Astrocyte (in vitro differentiated cells and primary cell): ENCODE data around the gene EXOC6. TPM values are rescaled to one million over a fixed set of nuclear protein-coding genes. Genes with fewer than 3 reads are reported as not detected.

ENCODE experiments used
- DNase-seq: peaks from one replicate; pipeline ENCODE4 v3.0.0-alpha.2; 2010; ENCODE audit warnings: low read depth
- FAIRE-seq: peaks from 2 replicates; lab custom pipeline; 2011; peaks lifted over from hg19 to GRCh38; lab: Jason Lieb, UNC
- H2AFZ ChIP-seq: 2 replicates; pipeline ENCODE4 v1.6.0; 2012; ENCODE audit warnings: low read depth, low read length, inconsistent platforms
- H3K27ac ChIP-seq: 2 replicates; pipeline ENCODE4 v1.5.1; 2011; ENCODE audit warnings: low read depth, low read length, inconsistent platforms
- H3K27me3 ChIP-seq: 2 replicates; pipeline ENCODE4 v1.6.0; 2011; ENCODE audit warnings: low read length, inconsistent platforms; ENCODE audit not compliant: insufficient read depth
- H3K36me3 ChIP-seq: 2 replicates; pipeline ENCODE4 v1.5.1; 2011; ENCODE audit warnings: low read length, inconsistent platforms; ENCODE audit not compliant: insufficient read depth
- H3K4me1 ChIP-seq: 2 replicates; pipeline ENCODE4 v1.5.1; 2011; ENCODE audit warnings: low read length, inconsistent platforms; ENCODE audit not compliant: insufficient read depth
- H3K4me2 ChIP-seq: 2 replicates; pipeline ENCODE4 v1.6.0; 2012; ENCODE audit warnings: low read length, inconsistent platforms
- H3K4me3 ChIP-seq: 2 replicates; pipeline ENCODE4 v1.5.1; 2011; ENCODE audit warnings: low read depth, mild to moderate bottlenecking, low read length, inconsistent platforms; ENCODE audit not compliant: insufficient read depth
- H3K79me2 ChIP-seq: 2 replicates; pipeline ENCODE4 v1.6.0; 2012; ENCODE audit warnings: mild to moderate bottlenecking, low read length, inconsistent platforms; ENCODE audit not compliant: insufficient read depth
- H3K9ac ChIP-seq: 2 replicates; pipeline ENCODE4 v1.6.0; 2012; ENCODE audit warnings: mild to moderate bottlenecking, low read length, inconsistent platforms
- H3K9me3 ChIP-seq: 2 replicates; pipeline ENCODE4 v1.5.1; 2012; ENCODE audit warnings: low read depth, mild to moderate bottlenecking, low read length, inconsistent platforms; ENCODE audit not compliant: insufficient read depth
- H4K20me1 ChIP-seq: 2 replicates; pipeline ENCODE4 v1.6.0; 2012; ENCODE audit warnings: low read length, inconsistent platforms; ENCODE audit not compliant: insufficient read depth
- H3K27ac Mint-ChIP-seq: one replicate; pipeline ENCODE4 v1.8.0; 2021; ENCODE audit warnings: mild to moderate bottlenecking, mixed read lengths; ENCODE audit not compliant: unreplicated experiment
- H3K27me3 Mint-ChIP-seq: one replicate; pipeline ENCODE4 v1.8.0; 2021; ENCODE audit warnings: low read depth, mixed read lengths; ENCODE audit not compliant: unreplicated experiment
- H3K36me3 Mint-ChIP-seq: one replicate; pipeline ENCODE4 v1.8.0; 2021; ENCODE audit warnings: low read depth, mixed read lengths; ENCODE audit not compliant: unreplicated experiment
- H3K4me1 Mint-ChIP-seq: one replicate; pipeline ENCODE4 v1.8.0; 2021; ENCODE audit warnings: low read depth, mixed read lengths; ENCODE audit not compliant: unreplicated experiment
- H3K4me3 Mint-ChIP-seq: one replicate; pipeline ENCODE4 v1.8.0; 2021; ENCODE audit warnings: mild to moderate bottlenecking, moderate library complexity, mixed read lengths; ENCODE audit not compliant: unreplicated experiment
- H3K9me3 Mint-ChIP-seq: one replicate; pipeline ENCODE4 v1.8.0; 2021; ENCODE audit warnings: mild to moderate bottlenecking, mixed read lengths; ENCODE audit not compliant: unreplicated experiment
- CTCF ChIP-seq: IDR thresholded peaks from 2 replicates; pipeline ENCODE4 v1.5.1; 2011; ENCODE audit warnings: low read depth, mild to moderate bottlenecking, inconsistent platforms, low read length, moderate library complexity; ENCODE audit not compliant: insufficient read depth
- EZH2 ChIP-seq: IDR thresholded peaks from 2 replicates; pipeline ENCODE4 v1.6.1; 2012; ENCODE audit warnings: mild to moderate bottlenecking, low read length, inconsistent platforms; ENCODE audit not compliant: insufficient read depth
- total RNA-seq: library from RNA; stranded (reverse); gene quantifications from 2 replicates; pipeline ENCODE4 v1.2.1, GENCODE V29; 2021

EXOC6 gene
- total RNA-seq, 1 donor from 2014 or later = 4.9 TPM

- no peaks in the 10 kb centered on the region for H3K27me3 ChIP-seq
- H3K79me2 ChIP-seq = no peaks in the 10 kb centered on the region
- H3K4me2 ChIP-seq = no peak overlapping the region
- no peak overlapping the region for H3K27ac Mint-ChIP-seq
- H3K9me3 Mint-ChIP-seq = no peaks in the 10 kb centered on the region
- H3K4me3 ChIP-seq = no peak overlapping the region
- H3K9ac ChIP-seq = no peak overlapping the region
- DNase-seq (no peak), FAIRE-seq (no peak)
- peaks cover 1% of the 10 kb centered on the region for H3K36me3 Mint-ChIP-seq
- TF ChIP-seq CTCF (no peak), EZH2 (no peak)
- no peak overlapping the region for H2AFZ ChIP-seq
- no peaks in the 10 kb centered on the region for H3K27me3 Mint-ChIP-seq
- no peaks in the 10 kb centered on the region for H3K4me1 Mint-ChIP-seq
- H3K36me3 ChIP-seq = no peaks in the 10 kb centered on the region
- H3K4me3 Mint-ChIP-seq = no peak overlapping the region
- H4K20me1 ChIP-seq = no peaks in the 10 kb centered on the region
- H3K27ac ChIP-seq = no peak overlapping the region
- peaks cover 2% of the 10 kb centered on the region for H3K4me1 ChIP-seq
- H3K9me3 ChIP-seq = no peaks in the 10 kb centered on the region
Observed at GRCh38 chr10:92829042-92829785, 19.1 kb upstream of the EXOC6 start.

GRCh38 chr10:92829786-92830377, 18.4 kb upstream of the EXOC6 start:
- Histone ChIP-seq H4K20me1 (no peaks in the 10 kb centered on the region), H3K27me3 (no peaks in the 10 kb centered on the region), H3K27ac (no peak overlapping the region), H3K4me2 (no peak overlapping the region), H3K79me2 (no peaks in the 10 kb centered on the region), H3K9me3 (no peaks in the 10 kb centered on the region), H3K4me1 (peaks cover 9% of the 10 kb centered on the region), H3K9ac (no peak overlapping the region), H3K4me3 (no peak overlapping the region), H2AFZ (no peak overlapping the region), H3K36me3 (no peaks in the 10 kb centered on the region)
- H3K4me3 Mint-ChIP-seq = no peak overlapping the region
- DNase-seq (no peak), FAIRE-seq (no peak)
- no peaks in the 10 kb centered on the region for H3K4me1 Mint-ChIP-seq
- no peak for TF ChIP-seq CTCF
- TF ChIP-seq EZH2 = no peak
- H3K27ac Mint-ChIP-seq = no peak overlapping the region
- H3K9me3 Mint-ChIP-seq = no peaks in the 10 kb centered on the region
- no peaks in the 10 kb centered on the region for H3K27me3 Mint-ChIP-seq
- H3K36me3 Mint-ChIP-seq = peaks cover 1% of the 10 kb centered on the region
